Measurements from ENCODE around the gene PPP1R36.

DNA sequence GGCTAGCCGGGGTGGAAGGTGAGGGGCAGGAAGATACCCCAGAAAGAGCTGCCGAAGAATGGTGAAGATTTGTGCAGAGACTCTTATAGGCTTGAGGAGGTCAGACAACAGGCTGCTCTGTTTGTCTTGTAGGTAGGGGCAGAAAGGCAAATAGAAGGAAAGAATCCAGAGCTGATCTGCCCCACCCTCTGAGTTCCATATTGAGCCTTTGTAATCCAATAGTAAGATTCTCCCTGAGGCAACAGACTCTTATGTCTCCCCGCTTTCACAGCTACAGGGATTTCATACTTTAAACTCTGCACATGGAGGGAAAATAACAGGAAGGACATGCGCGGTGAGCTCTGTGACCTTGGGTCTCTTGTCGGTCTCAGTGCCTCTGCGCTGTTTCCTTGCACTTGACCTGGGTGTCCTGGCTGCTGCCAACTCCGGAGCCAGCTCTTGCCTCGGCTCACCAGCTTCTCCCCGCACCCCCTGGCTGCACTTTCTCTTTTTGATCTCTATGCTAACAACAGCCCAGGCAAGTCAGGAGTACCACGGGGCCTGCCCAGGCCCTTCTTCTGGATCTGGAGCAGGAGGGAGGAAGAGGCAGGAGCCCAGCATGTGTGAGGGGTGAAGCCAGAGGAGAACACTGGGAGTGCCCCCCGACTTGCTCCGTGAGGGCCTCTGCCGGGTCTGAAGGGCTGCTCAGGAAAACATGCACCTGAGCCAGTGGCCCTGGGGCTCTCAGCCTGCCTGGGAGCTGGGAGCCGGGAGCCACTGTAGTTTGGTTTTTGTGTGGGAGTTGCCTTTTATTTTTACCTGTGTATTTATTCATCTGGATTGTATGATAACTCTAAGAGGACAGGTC lies 75.8 kb downstream of the PPP1R36 start:
- TF ChIP-seq, protein P1, sequence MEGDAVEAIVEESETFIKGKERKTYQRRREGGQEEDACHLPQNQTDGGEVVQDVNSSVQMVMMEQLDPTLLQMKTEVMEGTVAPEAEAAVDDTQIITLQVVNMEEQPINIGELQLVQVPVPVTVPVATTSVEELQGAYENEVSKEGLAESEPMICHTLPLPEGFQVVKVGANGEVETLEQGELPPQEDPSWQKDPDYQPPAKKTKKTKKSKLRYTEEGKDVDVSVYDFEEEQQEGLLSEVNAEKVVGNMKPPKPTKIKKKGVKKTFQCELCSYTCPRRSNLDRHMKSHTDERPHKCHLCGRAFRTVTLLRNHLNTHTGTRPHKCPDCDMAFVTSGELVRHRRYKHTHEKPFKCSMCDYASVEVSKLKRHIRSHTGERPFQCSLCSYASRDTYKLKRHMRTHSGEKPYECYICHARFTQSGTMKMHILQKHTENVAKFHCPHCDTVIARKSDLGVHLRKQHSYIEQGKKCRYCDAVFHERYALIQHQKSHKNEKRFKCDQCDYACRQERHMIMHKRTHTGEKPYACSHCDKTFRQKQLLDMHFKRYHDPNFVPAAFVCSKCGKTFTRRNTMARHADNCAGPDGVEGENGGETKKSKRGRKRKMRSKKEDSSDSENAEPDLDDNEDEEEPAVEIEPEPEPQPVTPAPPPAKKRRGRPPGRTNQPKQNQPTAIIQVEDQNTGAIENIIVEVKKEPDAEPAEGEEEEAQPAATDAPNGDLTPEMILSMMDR (IDR thresholded peaks at IDR 0.05) = no peak
- no peak for TF ChIP-seq POLR2A (IDR thresholded peaks at IDR 0.05)
